ENCODE data around the gene TPRG1.

Gene TPRG1

DNA sequence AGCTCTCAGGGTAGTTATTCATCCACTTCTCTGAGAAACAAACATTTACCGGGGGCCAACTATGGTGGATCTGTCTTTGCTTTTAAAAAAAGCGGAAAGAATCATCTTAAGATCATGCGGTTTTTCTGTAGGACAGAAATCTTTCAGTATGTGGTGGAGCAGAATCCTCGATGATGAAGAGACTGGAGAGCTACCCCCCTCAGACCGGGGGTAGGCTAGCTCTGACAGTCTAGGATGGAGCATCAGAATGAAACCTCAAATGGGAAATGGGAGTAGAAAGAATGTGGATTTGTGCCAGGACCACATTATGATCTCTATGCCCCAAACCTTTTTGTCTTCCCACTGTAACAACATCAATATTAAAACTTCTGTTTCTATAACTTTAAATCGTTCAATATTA lies 30.3 kb downstream of the TPRG1 start:
- H3K36me3 Mint-ChIP-seq (ENCODE audit: low read depth): peaks cover 3% of the 10 kb centered on the region
- no peak overlapping the region for H3K27ac Mint-ChIP-seq
- peaks cover 22% of the 10 kb centered on the region for H3K4me1 Mint-ChIP-seq
- no peak for DNase-seq
- no peaks in the 10 kb centered on the region for H3K27me3 Mint-ChIP-seq (ENCODE audit: low read depth, poor library complexity)
- H3K9me3 Mint-ChIP-seq: peaks cover 14% of the 10 kb centered on the region
- TF ChIP-seq, protein P1, sequence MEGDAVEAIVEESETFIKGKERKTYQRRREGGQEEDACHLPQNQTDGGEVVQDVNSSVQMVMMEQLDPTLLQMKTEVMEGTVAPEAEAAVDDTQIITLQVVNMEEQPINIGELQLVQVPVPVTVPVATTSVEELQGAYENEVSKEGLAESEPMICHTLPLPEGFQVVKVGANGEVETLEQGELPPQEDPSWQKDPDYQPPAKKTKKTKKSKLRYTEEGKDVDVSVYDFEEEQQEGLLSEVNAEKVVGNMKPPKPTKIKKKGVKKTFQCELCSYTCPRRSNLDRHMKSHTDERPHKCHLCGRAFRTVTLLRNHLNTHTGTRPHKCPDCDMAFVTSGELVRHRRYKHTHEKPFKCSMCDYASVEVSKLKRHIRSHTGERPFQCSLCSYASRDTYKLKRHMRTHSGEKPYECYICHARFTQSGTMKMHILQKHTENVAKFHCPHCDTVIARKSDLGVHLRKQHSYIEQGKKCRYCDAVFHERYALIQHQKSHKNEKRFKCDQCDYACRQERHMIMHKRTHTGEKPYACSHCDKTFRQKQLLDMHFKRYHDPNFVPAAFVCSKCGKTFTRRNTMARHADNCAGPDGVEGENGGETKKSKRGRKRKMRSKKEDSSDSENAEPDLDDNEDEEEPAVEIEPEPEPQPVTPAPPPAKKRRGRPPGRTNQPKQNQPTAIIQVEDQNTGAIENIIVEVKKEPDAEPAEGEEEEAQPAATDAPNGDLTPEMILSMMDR (IDR thresholded peaks at IDR 0.05): no peak
- no peak overlapping the region for H3K4me3 Mint-ChIP-seq

DNA sequence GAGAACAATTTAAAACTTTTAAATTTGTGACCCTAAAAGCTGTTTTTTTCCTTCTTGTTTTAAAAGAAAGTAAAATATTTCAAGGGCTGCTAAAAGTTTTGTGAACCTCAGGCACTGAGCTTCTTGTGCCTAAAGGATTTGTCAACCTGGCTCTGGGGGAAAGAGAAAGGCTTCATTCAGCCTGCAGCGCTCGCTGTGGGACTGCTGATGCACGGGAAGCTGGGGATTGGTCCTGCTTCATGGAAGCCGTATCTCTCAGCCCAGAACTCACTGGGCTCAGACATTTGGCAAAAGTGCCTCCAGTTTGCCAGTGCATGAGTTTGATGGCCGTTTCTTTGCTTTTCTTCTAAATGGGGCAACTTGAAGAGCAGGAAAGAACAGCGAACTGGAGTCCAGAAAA lies 30.8 kb downstream of the TPRG1 start:
- Mint-ChIP-seq H3K36me3 (ENCODE audit: low read depth) (no peaks in the 10 kb centered on the region), H3K27me3 (ENCODE audit: low read depth, poor library complexity) (no peaks in the 10 kb centered on the region), H3K4me3 (no peak overlapping the region), H3K9me3 (peaks cover 10% of the 10 kb centered on the region), H3K27ac (no peak overlapping the region), H3K4me1 (peaks cover 24% of the 10 kb centered on the region)
- no peak for DNase-seq
- TF ChIP-seq, protein P1 (IDR thresholded peaks at IDR 0.05): no peak

DNA sequence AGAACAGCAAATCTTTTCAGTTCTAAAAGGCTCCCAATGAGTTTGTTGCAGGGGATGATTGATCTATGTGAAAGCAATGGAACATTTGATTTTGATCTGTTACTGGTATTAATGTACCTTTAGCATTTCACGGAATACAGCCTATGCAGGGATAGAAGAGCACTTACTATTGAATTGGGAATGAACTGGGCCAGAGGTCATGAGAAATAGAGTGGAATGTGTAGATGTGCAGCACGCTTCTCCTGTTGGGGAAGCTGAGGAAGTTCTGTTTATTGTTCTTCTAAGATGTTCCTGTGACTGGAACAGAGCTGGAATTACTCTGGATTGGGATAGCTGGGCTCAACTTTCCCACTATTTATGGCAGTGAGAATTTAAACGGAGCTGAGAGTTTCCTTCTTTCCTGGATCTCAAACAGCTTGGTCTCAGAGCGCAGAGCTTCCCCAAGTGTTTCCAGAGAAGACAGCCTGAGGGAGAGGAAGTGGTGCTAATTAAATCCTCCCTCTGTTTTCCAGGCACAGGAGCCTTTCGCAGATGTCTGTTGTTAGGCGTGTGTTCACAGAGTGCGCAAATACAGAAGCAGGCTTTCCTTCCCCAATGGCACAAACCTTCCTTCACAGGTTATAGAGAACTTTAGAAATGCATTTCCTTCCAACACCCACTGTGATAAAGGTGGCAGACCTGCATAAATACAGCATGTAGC lies 32.5 kb downstream of the TPRG1 start:
- Mint-ChIP-seq H3K27me3 (ENCODE audit: low read depth, poor library complexity) (no peaks in the 10 kb centered on the region), H3K4me3 (no peak overlapping the region), H3K4me1 (peaks cover 32% of the 10 kb centered on the region), H3K9me3 (no peaks in the 10 kb centered on the region), H3K27ac (no peak overlapping the region), H3K36me3 (ENCODE audit: low read depth) (no peaks in the 10 kb centered on the region)
- TF ChIP-seq, protein P1 (IDR thresholded peaks at IDR 0.05): no peak
- DNase-seq: no peak

DNA sequence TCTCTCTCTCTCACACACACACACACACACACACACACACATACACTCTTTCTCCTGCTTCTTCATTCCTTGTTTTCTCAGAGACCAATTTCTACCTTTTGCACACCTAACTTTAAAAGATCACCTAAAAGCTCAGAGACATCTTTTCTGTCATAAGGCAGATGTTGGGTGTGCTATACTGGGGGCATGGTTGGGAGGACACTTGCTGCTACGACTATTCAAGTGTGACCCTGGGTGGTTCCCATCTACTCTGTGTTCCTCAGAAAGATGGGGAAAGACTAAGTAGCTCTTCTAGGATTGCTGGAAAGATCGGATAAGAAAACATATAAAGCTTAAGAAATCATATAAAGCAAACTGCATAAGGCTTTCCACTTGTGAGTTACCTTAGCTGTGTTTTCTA lies 33.2 kb downstream of the TPRG1 start:
- TF ChIP-seq, protein P1 (IDR thresholded peaks at IDR 0.05): no peak
- Mint-ChIP-seq H3K4me3 (no peak overlapping the region), H3K27me3 (ENCODE audit: low read depth, poor library complexity) (no peaks in the 10 kb centered on the region), H3K9me3 (no peaks in the 10 kb centered on the region), H3K4me1 (peaks cover 32% of the 10 kb centered on the region), H3K27ac (no peak overlapping the region), H3K36me3 (ENCODE audit: low read depth) (no peaks in the 10 kb centered on the region)
- DNase-seq: no peak

DNA sequence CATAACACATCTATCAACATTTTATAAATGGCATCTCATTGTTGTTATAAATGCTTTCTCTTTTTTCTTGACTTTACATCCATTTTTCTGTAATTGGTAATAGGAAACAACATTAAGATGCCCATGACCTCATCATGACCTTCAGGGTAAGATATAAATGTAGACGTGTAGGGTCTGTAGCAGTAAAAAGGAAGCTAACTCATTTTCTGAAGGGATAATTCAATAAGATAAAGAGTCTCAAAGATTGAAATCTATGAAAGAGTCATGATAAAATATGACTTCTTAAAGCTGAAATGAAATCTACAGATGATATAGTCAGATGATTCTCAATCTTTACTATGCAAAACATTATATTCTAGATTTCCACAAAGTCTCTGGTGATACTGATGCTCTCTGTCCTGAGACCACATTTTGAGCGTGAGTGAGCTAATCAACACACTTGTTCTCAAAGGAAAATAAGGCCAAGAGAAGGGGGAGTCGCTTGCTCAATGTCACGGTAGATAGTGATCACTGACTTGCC lies 38.5 kb downstream of the TPRG1 start:
- Mint-ChIP-seq H3K27me3 (ENCODE audit: low read depth, poor library complexity) (peaks cover 7% of the 10 kb centered on the region), H3K36me3 (ENCODE audit: low read depth) (no peaks in the 10 kb centered on the region), H3K9me3 (no peaks in the 10 kb centered on the region), H3K4me1 (peaks cover 18% of the 10 kb centered on the region), H3K4me3 (no peak overlapping the region), H3K27ac (no peak overlapping the region)
- TF ChIP-seq, protein P1 (IDR thresholded peaks at IDR 0.05): no peak
- DNase-seq: no peak

DNA sequence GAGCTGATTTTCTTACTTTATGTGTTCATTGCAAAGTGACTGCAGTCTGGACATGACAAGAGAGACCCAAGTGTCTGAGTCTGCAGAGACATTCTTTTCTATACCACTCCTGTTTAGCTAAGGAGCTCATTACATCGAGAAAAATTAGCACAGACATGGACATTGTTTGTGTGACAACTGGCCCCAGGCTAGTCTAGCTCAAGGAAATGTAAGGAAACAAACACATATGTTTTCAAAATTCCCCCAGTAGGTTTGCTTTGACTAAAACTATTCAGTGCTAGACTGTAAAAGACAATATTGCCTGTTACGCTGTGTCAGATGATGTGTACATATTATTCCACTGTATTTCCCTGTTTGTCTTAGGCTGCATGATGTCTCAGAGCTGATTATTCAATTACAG lies 40.9 kb downstream of the TPRG1 start:
- Mint-ChIP-seq H3K4me1 (peaks cover 37% of the 10 kb centered on the region), H3K36me3 (ENCODE audit: low read depth) (no peaks in the 10 kb centered on the region), H3K9me3 (no peaks in the 10 kb centered on the region), H3K27me3 (ENCODE audit: low read depth, poor library complexity) (peaks cover 18% of the 10 kb centered on the region), H3K27ac (no peak overlapping the region), H3K4me3 (no peak overlapping the region)
- TF ChIP-seq, protein P1 (IDR thresholded peaks at IDR 0.05): no peak
- no peak for DNase-seq
